Keratinocyte (primary cell): Measurements from ENCODE around the gene GRIN1. TPM values are rescaled to one million over a fixed set of nuclear protein-coding genes. Genes with fewer than 3 reads are reported as not detected.

Source experiments
- DNase-seq: peaks from one replicate; pipeline ENCODE4 v3.0.0-alpha.2; 2011; ENCODE audit warnings: low read depth, missing footprints, low spot score
- FAIRE-seq: peaks from 2 replicates; lab custom pipeline; 2011; peaks lifted over from hg19 to GRCh38; lab: Jason Lieb, UNC
- H2AFZ ChIP-seq: 2 replicates; pipeline ENCODE4 v1.6.0; 2012; ENCODE audit warnings: low read length, control low read depth, inconsistent platforms; ENCODE audit not compliant: control insufficient read depth
- H3K27ac ChIP-seq: 2 replicates; pipeline ENCODE4 v1.5.1; 2011; ENCODE audit warnings: low read length; ENCODE audit not compliant: control insufficient read depth, insufficient read depth
- H3K27me3 ChIP-seq: 3 replicates; pipeline ENCODE4 v1.6.0; 2011; ENCODE audit warnings: low read length; ENCODE audit not compliant: control insufficient read depth, insufficient read depth; ENCODE audit errors: extremely low read depth
- H3K36me3 ChIP-seq, 2 experiments: 2 replicates in 1 of 2; 3 replicates in 1 of 2; pipeline ENCODE4 v1.5.1; 2011; ENCODE audit warnings: low read length in 2 of 2, mild to moderate bottlenecking in 1 of 2; ENCODE audit not compliant: control insufficient read depth in 2 of 2, insufficient read depth in 2 of 2; ENCODE audit errors: extremely low read depth in 1 of 2
- H3K4me1 ChIP-seq: 3 replicates; pipeline ENCODE4 v1.5.1; 2011; ENCODE audit warnings: low read length; ENCODE audit not compliant: control insufficient read depth, insufficient read depth; ENCODE audit errors: extremely low read depth
- H3K4me2 ChIP-seq: 3 replicates; pipeline ENCODE4 v1.6.0; 2011; ENCODE audit warnings: low read depth, low read length; ENCODE audit not compliant: control insufficient read depth, insufficient read depth; ENCODE audit errors: extremely low read depth
- H3K4me3 ChIP-seq, 3 experiments: fragments of 200-600 bp in 1 of 3; sonication (generic) in 1 of 3; 2 replicates in 2 of 3; 3 replicates in 1 of 3; pipeline ENCODE4 v1.5.1; 2011 to 2016; ENCODE audit warnings: low read length in 3 of 3, mild to moderate bottlenecking in 3 of 3, control low read depth in 2 of 3, inconsistent platforms in 1 of 3, low read depth in 1 of 3, mixed read lengths in 1 of 3, mixed run types in 1 of 3, moderate library complexity in 1 of 3; ENCODE audit not compliant: control insufficient read depth in 2 of 3, insufficient read depth in 2 of 3; ENCODE audit errors: extremely low read depth in 1 of 3
- H3K79me2 ChIP-seq: 2 replicates; pipeline ENCODE4 v1.6.0; 2012; ENCODE audit warnings: low read length; ENCODE audit not compliant: control insufficient read depth, insufficient read depth
- H3K9ac ChIP-seq: 3 replicates; pipeline ENCODE4 v1.6.0; 2011; ENCODE audit warnings: low read length; ENCODE audit not compliant: control insufficient read depth, insufficient read depth; ENCODE audit errors: extremely low read depth
- H3K9me1 ChIP-seq: 3 replicates; pipeline ENCODE4 v1.6.0; 2011; ENCODE audit warnings: low read length; ENCODE audit not compliant: control insufficient read depth, insufficient read depth; ENCODE audit errors: extremely low read depth
- H3K9me3 ChIP-seq: 2 replicates; pipeline ENCODE4 v1.5.1; 2012; ENCODE audit warnings: low read depth, low read length; ENCODE audit not compliant: control insufficient read depth
- H4K20me1 ChIP-seq: 3 replicates; pipeline ENCODE4 v1.6.0; 2011; ENCODE audit warnings: low read length; ENCODE audit not compliant: control insufficient read depth, insufficient read depth; ENCODE audit errors: extremely low read depth
- EZH2 ChIP-seq: IDR thresholded peaks from one replicate; pipeline ENCODE4 v1.6.1; 2012; ENCODE audit warnings: inconsistent platforms, mild to moderate bottlenecking, low read length, moderate library complexity
- dilution Hi-C: fragments of 300-500 bp; cut with MboI; formaldehyde crosslinking; loops from one replicate; pipeline ENCODE4 v1.7.0; 2020; ENCODE audit warnings: low sequenced_read_pairs; ENCODE audit not compliant: extremely low pct_ligation_motif_present
- polyA plus RNA-seq, 5 experiments: library from polyadenylated mRNA; depleted of rRNA in 3 of 5; stranded (reverse) in 3 of 5; stranded (forward) in 1 of 5; unstranded in 1 of 5; fragments of >200 nt; gene quantifications; 1 replicate in 1 of 5; 2 replicates in 3 of 5; 3 replicates in 1 of 5; pipeline versions ENCODE4 v1.2.1 to v1.2.3, GENCODE V29; 2011 to 2012; ENCODE audit warnings: missing spikeins in 2 of 5, low read depth in 1 of 5, low replicate concordance in 1 of 5
- TF ChIP-seq, protein P1 (sequence below), 3 experiments: IDR thresholded peaks in 1 of 3; conservative IDR thresholded peaks in 1 of 3; optimal IDR thresholded peaks in 1 of 3; 2 replicates in 2 of 3; 3 replicates in 1 of 3; pipeline versions ENCODE3 to v1.5.1; 2011; ENCODE audit warnings: low read length in 3 of 3, mild to moderate bottlenecking in 3 of 3, moderate library complexity in 2 of 3, control low read depth in 1 of 3, inconsistent platforms in 1 of 3; ENCODE audit not compliant: insufficient read depth in 2 of 3; ENCODE audit errors: extremely low read depth in 1 of 3

Gene GRIN1
- polyA plus RNA-seq, 1 donor (not counting 4 experiments of a cell fraction or from before 2014, with no cell fraction given), result 0.03 TPM

DNA sequence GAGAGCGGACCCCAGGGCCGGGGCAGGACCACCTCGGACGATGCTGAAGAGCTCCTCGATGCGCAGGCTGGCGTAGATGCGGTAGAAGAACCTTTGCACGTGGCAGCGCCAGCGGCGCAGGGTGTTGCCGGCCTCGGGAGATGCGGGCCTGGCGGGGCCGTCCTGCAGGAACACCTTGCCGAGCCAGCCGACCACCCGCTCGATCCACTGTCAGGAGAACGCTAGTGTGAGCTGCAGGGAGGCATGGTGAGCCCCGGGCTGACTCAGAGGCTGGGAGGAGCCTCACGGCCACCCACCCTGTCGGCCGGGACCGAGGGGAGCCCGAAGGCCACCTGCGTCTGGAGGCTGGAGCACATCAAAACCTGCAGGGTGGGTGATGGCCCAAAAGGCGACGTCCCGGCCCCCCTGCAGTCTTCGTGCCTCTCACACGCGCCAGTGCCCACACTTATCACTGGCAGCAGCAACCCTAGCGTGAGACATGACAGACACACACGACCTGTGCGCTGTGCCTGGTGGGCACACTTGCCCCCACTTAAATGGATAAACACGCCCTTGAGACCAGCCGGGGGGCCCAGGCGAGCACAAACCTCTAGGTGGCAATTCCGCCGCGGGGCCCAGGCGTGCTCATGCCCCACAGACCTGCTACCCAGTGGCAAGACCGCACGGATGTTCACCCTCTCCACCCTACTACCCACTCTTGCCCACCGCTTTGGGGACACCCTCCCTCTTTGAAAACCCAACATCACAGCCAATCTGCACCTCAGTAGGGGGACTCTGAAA is 46.1 kb downstream of the GRIN1 start:
- H3K27ac ChIP-seq, result no peak overlapping the region
- no peak for DNase-seq
- dilution Hi-C loops, result no loop called here

DNA sequence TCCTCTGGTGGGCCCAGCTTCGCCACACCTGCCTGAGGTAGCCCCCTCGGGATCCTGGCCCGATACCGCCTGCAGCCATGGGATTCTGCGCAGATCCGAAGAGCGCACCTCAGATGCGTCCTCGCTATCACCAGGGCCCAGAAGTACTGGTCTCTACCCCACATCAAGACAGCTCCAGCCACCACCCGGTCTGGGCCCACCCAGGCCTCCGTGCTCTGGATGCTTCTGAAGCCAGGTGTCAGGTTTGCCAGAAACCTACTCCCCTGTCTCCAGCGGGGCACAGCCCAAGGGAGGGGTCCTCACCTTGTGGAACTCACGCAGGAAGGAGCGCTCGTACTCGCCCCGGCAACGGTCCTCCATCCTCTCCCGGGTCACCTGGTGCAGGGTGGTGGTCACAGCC is 47.0 kb downstream of the GRIN1 start:
- H3K36me3 ChIP-seq, result peaks cover 24 to 25% of the 10 kb centered on the region in 2 experiments
- no peaks in the 10 kb centered on the region for H3K27me3 ChIP-seq
- H3K9me3 ChIP-seq, result no peaks in the 10 kb centered on the region
- peaks cover 45% of the 10 kb centered on the region for H3K79me2 ChIP-seq
- DNase-seq (no peak), FAIRE-seq (no peak)
- peaks cover 23% of the 10 kb centered on the region for H3K4me1 ChIP-seq
- no peak overlapping the region for H3K9ac ChIP-seq
- H3K4me2 ChIP-seq, result no peak overlapping the region
- TF ChIP-seq EZH2, result no peak
- TF ChIP-seq, protein P1, sequence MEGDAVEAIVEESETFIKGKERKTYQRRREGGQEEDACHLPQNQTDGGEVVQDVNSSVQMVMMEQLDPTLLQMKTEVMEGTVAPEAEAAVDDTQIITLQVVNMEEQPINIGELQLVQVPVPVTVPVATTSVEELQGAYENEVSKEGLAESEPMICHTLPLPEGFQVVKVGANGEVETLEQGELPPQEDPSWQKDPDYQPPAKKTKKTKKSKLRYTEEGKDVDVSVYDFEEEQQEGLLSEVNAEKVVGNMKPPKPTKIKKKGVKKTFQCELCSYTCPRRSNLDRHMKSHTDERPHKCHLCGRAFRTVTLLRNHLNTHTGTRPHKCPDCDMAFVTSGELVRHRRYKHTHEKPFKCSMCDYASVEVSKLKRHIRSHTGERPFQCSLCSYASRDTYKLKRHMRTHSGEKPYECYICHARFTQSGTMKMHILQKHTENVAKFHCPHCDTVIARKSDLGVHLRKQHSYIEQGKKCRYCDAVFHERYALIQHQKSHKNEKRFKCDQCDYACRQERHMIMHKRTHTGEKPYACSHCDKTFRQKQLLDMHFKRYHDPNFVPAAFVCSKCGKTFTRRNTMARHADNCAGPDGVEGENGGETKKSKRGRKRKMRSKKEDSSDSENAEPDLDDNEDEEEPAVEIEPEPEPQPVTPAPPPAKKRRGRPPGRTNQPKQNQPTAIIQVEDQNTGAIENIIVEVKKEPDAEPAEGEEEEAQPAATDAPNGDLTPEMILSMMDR (optimal IDR thresholded peaks at IDR 0.05 in 1 of 3, IDR thresholded peaks at IDR 0.05 in 1 of 3, conservative IDR thresholded peaks at IDR 0.05 in 1 of 3; ENCODE audit: extremely low read depth in 1 of 3, insufficient read depth in 2 of 3, low read length in 3 of 3), result no peak
- H3K27ac ChIP-seq, result no peak overlapping the region
- no peaks in the 10 kb centered on the region for H4K20me1 ChIP-seq
- dilution Hi-C loops, result no loop called here
- H3K9me1 ChIP-seq, result no peaks in the 10 kb centered on the region
- H3K4me3 ChIP-seq, result no peak overlapping the region
- H2AFZ ChIP-seq, result no peak overlapping the region

More for the DNA sequence above, 46.1 kb downstream of the GRIN1 start:
- no peak for TF ChIP-seq EZH2
- TF ChIP-seq, protein P1 (optimal IDR thresholded peaks at IDR 0.05 in 1 of 3, IDR thresholded peaks at IDR 0.05 in 1 of 3, conservative IDR thresholded peaks at IDR 0.05 in 1 of 3; ENCODE audit: extremely low read depth in 1 of 3, insufficient read depth in 2 of 3, low read length in 3 of 3), result no peak
- Histone ChIP-seq H3K4me3 (no peak overlapping the region), H4K20me1 (no peaks in the 10 kb centered on the region), H3K9me1 (no peaks in the 10 kb centered on the region), H3K79me2 (peaks cover 37% of the 10 kb centered on the region), H2AFZ (no peak overlapping the region), H3K27me3 (no peaks in the 10 kb centered on the region), H3K4me2 (no peak overlapping the region), H3K36me3 (peaks cover 19 to 21% of the 10 kb centered on the region in 2 experiments), H3K9me3 (no peaks in the 10 kb centered on the region), H3K9ac (no peak overlapping the region), H3K4me1 (peaks cover 22% of the 10 kb centered on the region)
- no peak for FAIRE-seq
